ENCODE data around the gene TLCD2. TPM values are rescaled to one million over a fixed set of nuclear protein-coding genes. Genes with fewer than 3 reads are reported as not detected.
"Not testable (repeated sequence)": the region's sequence is repeated elsewhere in the genome, so short reads cannot be mapped to it uniquely, and the experiment has no call there.

The TLCD2 gene
- total RNA-seq, 1 donor, result under 0.01 TPM

- Histone ChIP-seq H3K4me1 (ENCODE audit: insufficient read depth, low read length) (no peaks in the 10 kb centered on the region), H3K4me3 (ENCODE audit: low read length) (no peak within 1 kb of the TSS), H3K27me3 (ENCODE audit: insufficient read depth, low read length) (no peaks in the 10 kb centered on the region)
Measured at GRCh38 chr17:1742371-1743087, 32.4 kb upstream of the TLCD2 start, which contains the start of gene SERPINF2. Gene SERPINF2 (plus strand): TSS chr17:1742871. CDS start chr17:1744996, 2,125 bp downstream.

GRCh38 chr17:1741899-1742298 lies 31.7 kb upstream of the TLCD2 start:
- not testable (repeated sequence) for H3K9me3 ChIP-seq (ENCODE audit: low read depth, low read length); H3K4me3 ChIP-seq (ENCODE audit: low read length); H3K4me1 ChIP-seq (ENCODE audit: insufficient read depth, low read length); H3K27me3 ChIP-seq (ENCODE audit: insufficient read depth, low read length)

More at GRCh38 chr17:1742371-1743087, 32.4 kb upstream of the TLCD2 start, which contains the start of gene SERPINF2:
- H3K9me3 ChIP-seq (ENCODE audit: low read depth, low read length), result no peaks in the 10 kb centered on the region

- no peak overlapping the region for H3K4me3 ChIP-seq (ENCODE audit: low read length)
- no peaks in the 10 kb centered on the region for H3K9me3 ChIP-seq (ENCODE audit: low read depth, low read length)
- no peaks in the 10 kb centered on the region for H3K4me1 ChIP-seq (ENCODE audit: insufficient read depth, low read length)
- H3K27me3 ChIP-seq (ENCODE audit: insufficient read depth, low read length), result no peaks in the 10 kb centered on the region
Measured at GRCh38 chr17:1737531-1738291, 27.5 kb upstream of the TLCD2 start.

GRCh38 chr17:1736348-1737281 lies 26.4 kb upstream of the TLCD2 start:
- no peaks in the 10 kb centered on the region for H3K9me3 ChIP-seq (ENCODE audit: low read depth, low read length)
- no peaks in the 10 kb centered on the region for H3K4me1 ChIP-seq (ENCODE audit: insufficient read depth, low read length)
- H3K27me3 ChIP-seq (ENCODE audit: insufficient read depth, low read length), result no peaks in the 10 kb centered on the region
- H3K4me3 ChIP-seq (ENCODE audit: low read length), result no peak overlapping the region

- Histone ChIP-seq H3K4me3 (ENCODE audit: low read length) (no peak overlapping the region), H3K9me3 (ENCODE audit: low read depth, low read length) (no peaks in the 10 kb centered on the region), H3K4me1 (ENCODE audit: insufficient read depth, low read length) (no peaks in the 10 kb centered on the region), H3K27me3 (ENCODE audit: insufficient read depth, low read length) (no peaks in the 10 kb centered on the region)
Measured at GRCh38 chr17:1735834-1736347, 25.7 kb upstream of the TLCD2 start.

GRCh38 chr17:1735418-1735817 lies 25.2 kb upstream of the TLCD2 start:
- Histone ChIP-seq H3K4me3 (ENCODE audit: low read length) (no peak overlapping the region), H3K27me3 (ENCODE audit: insufficient read depth, low read length) (no peaks in the 10 kb centered on the region), H3K9me3 (ENCODE audit: low read depth, low read length) (no peaks in the 10 kb centered on the region)

GRCh38 chr17:1733759-1734158 lies 23.6 kb upstream of the TLCD2 start:
- H3K4me3 ChIP-seq (ENCODE audit: low read length), result no peak overlapping the region
- no peaks in the 10 kb centered on the region for H3K27me3 ChIP-seq (ENCODE audit: insufficient read depth, low read length)
- H3K4me1 ChIP-seq (ENCODE audit: insufficient read depth, low read length), result no peaks in the 10 kb centered on the region
- H3K9me3 ChIP-seq (ENCODE audit: low read depth, low read length), result no peaks in the 10 kb centered on the region

More at GRCh38 chr17:1735418-1735817, 25.2 kb upstream of the TLCD2 start:
- no peaks in the 10 kb centered on the region for H3K4me1 ChIP-seq (ENCODE audit: insufficient read depth, low read length)

GRCh38 chr17:1732833-1733321 lies 22.7 kb upstream of the TLCD2 start:
- no peaks in the 10 kb centered on the region for H3K27me3 ChIP-seq (ENCODE audit: insufficient read depth, low read length)
- no peak overlapping the region for H3K4me3 ChIP-seq (ENCODE audit: low read length)
- H3K9me3 ChIP-seq (ENCODE audit: low read depth, low read length), result no peaks in the 10 kb centered on the region
- H3K4me1 ChIP-seq (ENCODE audit: insufficient read depth, low read length), result peaks cover 1% of the 10 kb centered on the region

- Histone ChIP-seq H3K4me1 (ENCODE audit: insufficient read depth, low read length) (peaks cover 7% of the 10 kb centered on the region), H3K4me3 (ENCODE audit: low read length) (no peak overlapping the region), H3K9me3 (ENCODE audit: low read depth, low read length) (no peaks in the 10 kb centered on the region), H3K27me3 (ENCODE audit: insufficient read depth, low read length) (no peaks in the 10 kb centered on the region)
Measured at GRCh38 chr17:1732241-1732832, 22.2 kb upstream of the TLCD2 start.

GRCh38 chr17:1731194-1731506 lies 21.0 kb upstream of the TLCD2 start:
- Histone ChIP-seq H3K9me3 (ENCODE audit: low read depth, low read length) (no peaks in the 10 kb centered on the region), H3K27me3 (ENCODE audit: insufficient read depth, low read length) (no peaks in the 10 kb centered on the region), H3K4me1 (ENCODE audit: insufficient read depth, low read length) (peaks cover 18% of the 10 kb centered on the region), H3K4me3 (ENCODE audit: low read length) (no peak overlapping the region)

GRCh38 chr17:1730326-1731193 lies 20.4 kb upstream of the TLCD2 start:
- no peaks in the 10 kb centered on the region for H3K27me3 ChIP-seq (ENCODE audit: insufficient read depth, low read length)

GRCh38 chr17:1729966-1730325 lies 19.8 kb upstream of the TLCD2 start:
- H3K27me3 ChIP-seq (ENCODE audit: insufficient read depth, low read length), result no peaks in the 10 kb centered on the region
- H3K4me3 ChIP-seq (ENCODE audit: low read length), result no peak overlapping the region
- no peaks in the 10 kb centered on the region for H3K9me3 ChIP-seq (ENCODE audit: low read depth, low read length)
- H3K4me1 ChIP-seq (ENCODE audit: insufficient read depth, low read length), result peaks cover 30% of the 10 kb centered on the region

More at GRCh38 chr17:1730326-1731193, 20.4 kb upstream of the TLCD2 start:
- no peak overlapping the region for H3K4me3 ChIP-seq (ENCODE audit: low read length)
- H3K4me1 ChIP-seq (ENCODE audit: insufficient read depth, low read length), result peaks cover 24% of the 10 kb centered on the region
- no peaks in the 10 kb centered on the region for H3K9me3 ChIP-seq (ENCODE audit: low read depth, low read length)

GRCh38 chr17:1727876-1728630 lies 17.9 kb upstream of the TLCD2 start:
- H3K9me3 ChIP-seq (ENCODE audit: low read depth, low read length), result no peaks in the 10 kb centered on the region
- H3K4me1 ChIP-seq (ENCODE audit: insufficient read depth, low read length), result peaks cover 44% of the 10 kb centered on the region
- H3K4me3 ChIP-seq (ENCODE audit: low read length), result no peak overlapping the region
- no peaks in the 10 kb centered on the region for H3K27me3 ChIP-seq (ENCODE audit: insufficient read depth, low read length)

Data from mononuclear cell (primary cell).